Stimulated activated CD8-positive, alpha-beta memory T cell treated with anti-CD3 and anti-CD28 coated beads, Interleukin-7, amount 100 ng/mL, for 4 hours (primary cell): ENCODE measurements around the gene GANAB.
"Not testable (repeated sequence)": the region's sequence is repeated elsewhere in the genome, so short reads cannot be mapped to it uniquely, and the experiment has no call there.

Experiments
- DNase-seq, 2 donors: peaks; one replicate each; pipeline ENCODE4 v3.0.0-alpha.2; 2020; ENCODE audit warnings: low read depth in 2 of 2

GANAB gene

DNA sequence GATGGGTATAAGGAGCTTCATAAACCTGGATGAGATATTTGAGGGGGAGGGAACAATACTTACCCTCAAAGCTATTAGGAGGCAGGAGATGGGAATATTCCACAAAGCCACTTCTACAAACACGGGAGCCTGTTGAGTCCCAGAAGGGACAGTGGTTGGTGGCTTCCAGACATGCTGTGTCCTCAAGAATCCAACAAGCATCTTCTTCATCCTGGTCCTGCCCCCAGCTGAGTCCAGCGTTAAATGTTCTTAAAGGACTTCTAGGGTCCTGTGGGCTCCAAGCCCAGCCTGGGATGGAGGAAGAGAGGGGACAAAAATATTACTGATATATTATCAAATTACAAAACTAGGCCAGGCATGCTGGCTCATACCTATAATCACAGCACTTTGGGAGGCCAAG, 21.0 kb upstream of the GANAB start:
- no peak for DNase-seq

DNA sequence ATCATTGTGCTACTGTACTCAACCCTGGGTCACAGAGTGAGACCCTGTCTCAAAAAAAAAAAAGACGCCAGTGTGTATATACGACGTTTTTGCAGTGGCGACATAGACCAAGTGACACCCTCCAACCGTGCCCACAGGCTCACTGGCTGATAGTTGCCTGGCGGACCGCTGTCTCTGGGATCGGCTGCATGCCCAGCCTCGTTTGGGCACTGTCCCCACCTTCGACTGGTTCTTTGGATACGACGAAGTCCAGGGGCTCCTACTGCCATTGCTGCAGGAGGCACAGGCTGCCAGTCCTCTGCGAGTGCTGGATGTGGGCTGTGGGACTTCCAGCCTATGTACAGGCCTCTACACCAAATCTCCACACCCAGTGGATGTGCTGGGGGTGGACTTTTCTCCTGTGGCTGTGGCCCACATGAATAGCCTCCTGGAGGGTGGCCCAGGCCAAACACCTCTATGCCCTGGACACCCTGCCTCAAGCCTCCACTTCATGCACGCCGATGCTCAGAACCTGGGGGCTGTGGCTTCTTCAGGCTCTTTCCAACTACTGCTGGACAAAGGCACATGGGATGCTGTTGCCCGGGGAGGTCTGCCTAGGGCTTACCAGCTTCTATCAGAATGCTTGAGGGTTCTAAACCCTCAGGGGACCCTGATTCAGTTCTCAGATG, 20.0 kb upstream of the GANAB start:
- DNase-seq, result no peak

DNA sequence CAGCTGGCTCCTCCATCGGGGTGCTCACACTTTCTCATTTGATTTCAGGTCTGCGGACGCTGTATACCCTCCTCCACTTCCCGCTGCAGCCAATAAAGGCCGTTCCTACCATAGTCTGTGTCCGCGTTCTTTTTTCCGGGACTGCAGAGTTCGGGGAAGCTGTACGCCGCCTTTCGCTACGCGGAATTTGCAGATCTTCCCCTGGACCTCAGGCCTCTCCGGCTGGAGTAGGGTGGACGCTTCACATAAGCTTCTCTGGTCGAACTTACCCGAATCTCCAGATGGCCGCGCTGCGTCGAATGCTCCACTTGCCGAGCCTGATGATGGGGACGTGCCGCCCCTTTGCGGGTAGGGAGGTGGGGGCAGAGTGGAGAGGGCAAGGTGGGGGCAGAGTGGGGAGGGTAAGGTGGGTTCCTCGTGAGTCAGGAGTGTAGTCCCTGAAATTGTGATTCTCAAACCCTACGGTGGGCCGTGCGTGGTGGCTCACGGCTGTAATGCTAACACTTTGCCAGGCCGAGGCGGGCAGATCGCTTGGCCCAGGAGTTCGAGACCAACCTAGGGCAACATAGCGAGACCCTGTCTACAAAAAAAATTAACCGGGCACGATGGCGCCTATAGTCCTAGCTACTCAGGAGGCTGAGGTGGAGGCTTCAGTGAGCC, 19.3 kb upstream of the GANAB start:
- peak; percentile 68 to 78 for DNase-seq

DNA sequence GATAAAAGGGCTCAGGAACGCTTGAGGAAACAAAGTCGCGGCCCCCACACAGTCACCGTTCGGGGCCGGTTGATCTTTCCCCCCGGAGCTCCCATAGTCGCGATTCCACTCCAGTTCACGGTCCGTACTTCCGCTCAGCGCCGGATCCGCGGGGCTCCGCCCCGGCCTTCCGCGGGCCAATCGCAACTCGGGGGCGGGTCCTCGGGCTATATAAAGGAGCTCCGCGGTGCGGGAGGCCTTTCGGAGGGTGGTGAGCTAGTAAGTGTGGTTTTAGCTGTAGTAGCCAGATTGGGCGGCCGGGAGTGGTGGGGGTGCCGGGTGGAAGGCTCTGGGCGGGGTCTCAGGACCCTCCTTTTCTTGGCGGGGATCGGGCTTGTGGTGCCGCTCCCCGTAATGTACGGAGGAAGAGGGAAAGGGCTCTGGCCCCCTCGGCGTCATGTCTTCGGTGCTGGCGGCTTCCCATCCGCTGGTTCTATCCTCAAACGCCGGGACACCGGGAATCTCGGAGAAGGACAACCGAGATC, 18.7 kb upstream of the GANAB start, which contains the start of the genes C11orf98 and CSKMT:
C11orf98 (minus strand) TSS at position 136 of the 524 bp plus-strand sequence; CDS start at position 95, 41 bp downstream.
CSKMT (plus strand) TSS at position 238 of the 524 bp plus-strand sequence. CDS start 568 bp downstream, outside the sequence.
- peak; percentile 92 to 93 for DNase-seq

DNA sequence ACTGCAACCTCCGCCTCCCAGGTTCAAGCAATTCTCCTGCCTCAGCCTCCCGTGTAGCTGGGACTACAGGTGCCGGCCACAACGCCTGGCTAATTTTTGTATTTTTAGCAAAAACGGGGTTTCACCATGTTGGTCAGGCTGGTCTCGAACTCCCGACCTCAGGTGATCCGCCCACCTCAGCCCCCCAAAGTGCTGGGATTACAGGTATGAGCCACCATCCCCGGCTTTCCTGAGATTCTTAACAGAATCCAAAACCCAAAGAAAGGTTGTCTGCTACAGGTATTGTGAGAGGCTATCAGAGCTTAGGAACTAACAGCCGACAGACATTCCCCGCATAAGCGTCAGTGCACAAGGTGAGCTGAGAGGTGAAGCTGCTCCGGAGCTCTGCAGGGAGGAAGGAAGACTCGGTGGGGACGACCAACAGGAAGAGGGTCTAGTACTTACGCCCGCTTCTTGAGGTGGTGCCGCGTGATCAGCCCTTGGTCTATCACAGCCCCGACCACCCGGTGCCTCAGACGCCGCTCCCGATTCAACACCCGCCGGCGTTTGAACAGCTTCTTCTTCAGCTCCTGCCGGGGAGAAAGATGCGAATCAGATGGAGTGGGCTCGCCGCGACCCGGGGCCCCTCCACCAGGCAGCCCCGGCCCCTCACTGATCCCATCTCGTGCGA, 18.1 kb upstream of the GANAB start:
- DNase-seq, result peak in 1 of 2 donors; percentile 29

DNA sequence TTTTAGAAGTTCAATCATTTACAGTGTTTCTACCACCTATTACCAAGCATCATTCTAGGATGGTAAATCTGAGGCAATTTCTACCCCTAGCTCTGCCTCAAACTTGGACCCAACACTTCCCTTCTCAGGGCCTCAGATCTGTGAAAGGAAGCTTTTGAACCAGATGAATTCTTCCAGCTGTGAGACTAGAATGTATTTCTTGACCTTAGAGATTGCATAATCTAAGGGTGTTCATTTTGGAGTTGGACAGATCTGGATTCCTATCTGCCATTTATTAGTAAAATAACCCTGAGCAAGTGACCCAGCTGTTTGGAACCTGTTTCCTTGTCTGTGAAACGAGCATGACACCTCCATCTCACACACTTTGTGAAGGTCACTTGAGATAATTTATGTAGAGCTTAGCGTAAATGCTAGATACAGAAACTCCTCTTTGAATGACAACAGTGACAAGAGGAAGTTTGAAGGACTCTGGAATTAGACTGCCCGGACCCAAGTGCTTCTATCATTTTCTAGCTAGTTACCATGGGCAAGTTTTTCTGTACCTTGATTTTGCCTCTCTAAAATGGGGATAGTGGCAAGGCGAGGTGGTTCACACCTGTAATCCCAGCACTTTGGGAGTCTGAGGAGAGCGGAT, 10.5 kb upstream of the GANAB start:
- no peak for DNase-seq

DNA sequence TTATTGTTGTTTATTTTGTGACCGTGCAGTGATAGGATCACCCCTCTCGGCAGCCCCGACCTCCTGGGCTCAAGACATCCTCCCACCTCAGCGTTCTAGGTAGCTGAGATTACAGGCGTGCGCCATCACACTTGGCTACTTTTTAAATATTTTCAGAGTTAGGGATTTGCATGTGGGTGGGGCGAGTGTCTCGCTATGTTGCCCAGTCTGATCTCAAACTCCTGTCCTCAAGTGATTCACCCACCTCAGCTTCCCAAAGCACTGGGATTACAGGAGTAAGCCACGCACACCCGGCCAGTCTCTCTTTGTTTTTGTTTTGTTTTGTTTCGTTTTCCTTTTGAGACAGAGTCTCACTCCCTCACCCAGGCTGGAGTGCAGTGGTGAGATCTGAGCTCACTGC, 7.9 kb upstream of the GANAB start:
- no peak for DNase-seq

DNA sequence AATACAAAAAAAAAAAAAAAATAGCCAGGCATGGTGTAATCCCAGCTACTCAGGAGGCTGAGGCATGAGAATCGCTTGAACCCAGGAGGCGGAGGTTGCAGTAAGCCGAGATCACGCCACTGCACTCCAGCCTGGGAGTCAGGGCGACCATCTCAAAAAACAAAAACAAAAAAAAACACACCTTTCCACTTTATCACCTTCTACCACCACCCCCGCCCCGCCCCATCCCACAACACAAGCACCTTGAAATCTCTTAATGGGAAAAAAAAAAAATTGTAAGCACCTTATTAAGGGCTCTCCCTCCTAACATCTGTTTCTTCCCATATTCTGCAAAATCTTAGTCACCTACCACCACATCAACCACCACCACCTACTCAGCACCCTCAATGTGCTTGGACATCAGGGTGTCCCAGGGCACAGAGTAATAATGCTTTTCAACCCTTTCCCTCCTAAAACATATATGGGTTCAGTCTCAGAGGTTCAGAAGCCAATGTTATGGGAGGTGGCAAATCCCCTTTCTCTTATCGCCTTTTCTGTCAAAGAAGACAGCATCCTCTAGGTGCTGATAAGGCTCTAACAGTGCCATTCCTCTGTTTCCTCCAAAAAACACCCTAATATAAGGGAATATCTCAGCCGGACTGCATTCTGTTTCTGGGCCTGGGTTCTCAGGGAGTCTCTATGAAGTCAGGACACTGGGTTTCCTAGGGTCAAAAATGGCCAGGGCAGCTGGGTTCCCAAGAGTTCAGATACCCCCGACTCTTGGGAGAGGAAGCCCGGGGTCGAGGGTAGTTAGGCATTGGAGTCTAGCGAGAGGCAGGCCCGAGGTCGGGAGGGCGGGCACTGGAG, 6.0 kb upstream of the GANAB start:
- DNase-seq, result no peak

DNA sequence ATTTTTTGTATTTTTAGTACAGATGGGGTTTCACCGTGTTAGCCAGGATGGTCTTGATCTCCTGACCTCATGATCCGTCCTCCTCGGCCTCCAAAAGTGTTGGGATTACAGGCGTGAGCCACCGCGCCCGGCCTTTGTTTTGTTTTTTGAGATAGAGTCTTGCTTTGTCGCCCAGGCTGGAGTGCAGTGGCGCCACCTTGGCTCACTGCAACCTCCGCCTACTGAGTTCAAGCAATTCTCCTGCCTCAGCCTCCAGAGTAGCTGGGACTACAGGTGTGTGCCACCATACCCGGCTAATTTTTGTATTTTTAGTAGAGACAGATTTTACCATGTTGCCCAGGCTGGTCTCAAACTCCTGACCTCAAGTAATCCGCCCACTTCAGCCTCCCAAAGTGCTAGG, 3.9 kb upstream of the GANAB start:
- not testable (repeated sequence) for DNase-seq

DNA sequence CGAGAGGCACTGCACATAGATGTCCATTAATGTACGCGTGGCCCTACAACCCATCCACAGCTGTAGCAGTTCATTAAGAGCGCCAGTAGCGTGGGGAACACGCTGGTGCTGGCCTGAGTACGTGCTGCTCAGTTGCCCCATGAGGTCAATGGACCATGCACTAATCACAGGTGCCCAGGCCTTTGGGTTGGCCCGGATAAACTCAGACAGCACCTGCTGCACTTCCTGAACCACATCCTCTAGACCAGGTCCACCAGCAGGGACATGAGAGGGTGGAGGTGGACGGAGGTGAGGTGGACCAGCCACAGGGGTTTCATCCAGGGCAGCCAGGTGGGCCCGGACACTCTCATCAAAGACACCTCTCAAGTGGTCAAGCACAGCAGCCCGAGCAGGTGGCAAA, 3.1 kb upstream of the GANAB start:
- DNase-seq, result no peak

DNA sequence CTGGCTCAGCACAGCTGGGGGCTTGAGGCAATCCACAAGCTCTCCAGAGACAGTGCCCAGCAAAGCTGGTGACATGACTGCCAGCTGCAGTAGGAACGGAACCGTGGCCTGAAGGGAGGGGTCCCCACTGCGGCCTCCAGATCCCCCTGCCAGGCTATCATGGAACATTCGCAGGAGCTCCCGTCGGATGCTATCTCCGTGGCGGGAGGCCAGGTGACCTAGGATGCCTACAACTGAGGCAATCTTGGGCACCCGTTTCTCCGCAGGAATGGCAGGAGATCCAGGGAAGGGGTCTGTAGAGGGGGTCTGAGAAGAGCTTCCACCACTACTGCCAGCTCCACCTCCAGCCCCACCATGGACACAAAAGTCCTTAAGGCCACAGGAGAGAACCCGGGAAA, 2.6 kb upstream of the GANAB start:
- no peak for DNase-seq

DNA sequence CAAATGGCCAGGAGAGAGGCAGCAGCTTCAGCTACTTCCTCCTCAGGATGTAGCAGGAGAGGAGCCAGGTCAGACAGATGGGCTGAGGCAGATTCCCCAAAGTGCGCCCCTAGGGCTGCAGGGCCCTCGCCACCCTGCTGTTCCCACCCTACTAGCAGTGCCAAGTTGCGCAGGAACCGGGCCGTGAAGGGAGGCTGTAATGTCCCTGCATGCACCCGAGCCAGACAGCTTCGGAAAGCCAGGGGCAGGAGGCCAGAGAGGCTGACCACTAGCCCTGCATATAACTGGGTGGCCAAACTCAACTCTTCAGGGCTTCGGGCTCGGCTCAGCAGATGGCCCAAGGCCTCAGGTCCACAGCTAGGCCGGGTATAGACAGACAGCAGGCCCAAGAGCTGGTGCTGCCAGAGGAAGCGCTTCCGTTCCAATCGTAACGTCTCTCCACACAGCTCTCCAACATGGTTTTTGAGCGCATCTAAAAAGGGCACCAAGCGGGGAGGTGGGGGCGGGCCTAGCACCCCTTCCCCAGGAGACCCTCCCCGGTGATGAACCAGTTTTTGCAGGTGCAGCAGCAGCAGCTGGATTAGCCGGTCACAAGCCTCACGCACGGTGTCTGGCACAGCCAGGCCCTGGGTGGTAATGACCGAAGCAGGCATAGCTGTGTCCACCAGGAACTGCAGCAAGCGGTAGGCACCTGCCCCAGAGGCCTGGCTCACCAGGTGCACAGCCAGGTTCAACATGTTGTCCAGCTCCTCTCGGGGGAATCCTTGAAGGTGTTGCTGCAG, 2.0 kb upstream of the GANAB start:
- DNase-seq, result no peak

DNA sequence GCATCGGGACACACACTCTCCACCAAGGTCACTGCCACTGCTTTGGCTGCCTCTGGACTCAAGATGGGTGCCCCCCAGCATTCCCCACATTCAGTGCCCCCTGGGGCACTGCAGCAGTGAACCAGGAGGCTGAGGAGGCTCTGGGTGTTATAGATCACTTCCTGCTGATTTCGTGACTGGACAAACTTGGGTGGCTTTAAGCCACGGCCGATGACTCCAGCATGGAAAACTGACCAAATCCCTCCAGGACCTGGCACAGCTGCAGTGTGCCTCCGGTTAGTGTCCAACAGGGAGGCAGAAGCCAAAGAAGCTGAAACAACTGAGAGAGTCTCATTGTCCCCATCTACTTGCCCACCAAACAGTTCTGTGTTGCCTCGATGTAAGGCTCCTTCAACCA, 1.2 kb upstream of the GANAB start:
- no peak for DNase-seq

DNA sequence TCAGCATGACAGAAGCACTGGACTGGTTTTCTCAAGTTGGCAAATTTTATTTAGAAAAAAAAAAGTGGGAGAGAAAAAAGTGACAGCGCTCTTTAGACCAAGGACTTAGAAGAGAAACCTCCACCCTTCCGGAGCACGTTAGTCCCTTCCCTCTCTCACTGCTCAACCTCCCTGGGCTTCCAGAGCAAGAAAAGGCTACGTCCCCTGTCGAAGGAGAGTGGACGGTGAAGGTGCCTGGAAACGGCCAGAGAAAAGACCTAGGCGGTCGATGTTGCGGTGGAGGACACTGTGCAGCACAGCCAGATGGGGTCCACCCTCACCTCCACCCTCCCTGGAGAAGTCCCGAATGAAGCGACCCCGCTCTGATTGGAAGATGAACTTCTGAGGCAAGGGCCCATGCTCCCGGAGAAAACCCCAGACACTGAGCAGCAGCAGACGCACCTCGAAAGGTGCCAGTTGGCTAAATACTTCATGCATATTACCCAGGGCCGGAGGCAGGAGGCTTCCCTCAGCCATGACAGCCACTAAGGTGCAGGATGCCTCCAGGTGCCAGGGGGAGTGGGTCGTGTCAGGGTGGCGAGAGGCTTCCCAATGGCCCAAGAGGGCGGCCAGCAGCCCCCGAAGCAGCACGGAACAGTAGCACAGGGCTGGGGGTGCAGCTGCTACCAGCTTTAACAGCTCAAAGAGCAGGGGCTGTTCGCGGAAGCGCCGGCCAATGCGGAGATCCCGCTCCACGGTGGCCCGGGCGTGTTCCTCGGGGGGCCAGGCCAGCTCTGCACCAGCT, 604 bp upstream of the GANAB start:
- DNase-seq, result no peak

DNA sequence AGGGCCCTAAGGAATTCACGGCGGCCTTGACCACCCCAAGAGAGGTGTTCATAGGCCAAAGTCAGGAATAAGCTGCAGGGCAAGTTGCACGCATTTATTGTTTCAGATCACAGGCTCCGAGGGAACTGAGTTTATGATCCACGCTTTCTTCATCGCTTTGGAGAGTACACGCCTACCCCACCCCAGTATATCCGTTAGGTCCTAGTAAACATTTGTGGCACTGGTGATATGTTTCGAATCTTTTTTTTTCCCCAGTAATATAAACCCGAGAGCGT, 805 bp downstream of the GANAB start:
- no peak for DNase-seq

DNA sequence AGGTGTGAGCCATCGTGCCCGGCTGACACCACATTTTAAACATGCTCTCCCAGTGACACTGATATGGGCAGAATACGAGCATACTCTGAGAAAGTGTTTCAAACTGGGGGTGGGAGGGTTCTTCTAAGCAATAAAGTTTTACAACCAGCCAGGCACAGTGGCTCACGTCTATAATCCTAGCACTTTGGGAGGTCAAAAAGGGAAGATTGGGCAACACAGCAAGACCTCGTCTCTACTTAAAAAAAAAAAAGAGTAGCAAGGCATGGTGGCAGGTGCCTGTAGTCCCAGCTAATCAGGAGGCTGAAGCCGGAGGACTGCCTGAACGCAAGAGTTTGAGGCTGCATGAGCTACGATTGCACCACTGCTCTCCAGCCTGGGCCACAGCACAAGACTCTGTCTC, 2.2 kb downstream of the GANAB start:
- no peak for DNase-seq

DNA sequence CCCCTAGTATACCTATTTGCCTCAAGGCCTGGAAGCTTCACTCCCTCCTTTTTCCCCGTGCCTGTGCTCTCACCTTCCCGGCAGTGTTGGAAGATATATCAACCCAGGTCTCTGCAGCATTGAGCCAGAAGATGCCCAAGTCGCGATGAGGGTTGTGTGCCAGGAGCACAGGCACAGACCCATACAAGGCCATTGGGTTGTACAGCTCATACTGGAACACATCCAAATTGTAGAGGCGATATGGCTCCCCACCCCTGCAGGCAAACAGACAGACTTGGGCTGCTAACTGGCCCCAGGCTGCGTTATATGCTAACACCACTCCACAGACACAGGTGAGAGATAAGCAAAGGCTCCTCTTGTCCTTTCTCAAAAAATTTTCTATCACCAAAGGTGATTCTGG, 13.9 kb downstream of the GANAB start:
- DNase-seq, result no peak

DNA sequence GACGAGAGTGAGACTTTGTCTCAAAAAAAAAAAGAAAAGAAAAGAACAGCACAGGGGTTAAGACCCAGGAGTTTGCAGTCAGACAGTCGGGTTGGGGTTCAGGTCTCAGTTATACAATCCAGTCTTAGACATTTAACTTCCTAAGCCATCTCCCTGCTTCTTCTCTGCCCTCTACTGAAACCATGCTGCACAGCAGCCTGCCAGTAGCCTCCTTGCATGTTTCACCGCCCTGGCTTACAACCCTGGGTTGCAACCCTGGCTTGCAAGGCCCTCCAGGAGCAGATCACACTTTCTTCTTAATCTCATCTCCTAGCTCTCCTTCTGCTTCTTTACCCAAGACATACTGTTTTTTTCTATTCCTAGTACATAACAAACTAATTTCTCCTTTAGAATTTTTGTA, 18.7 kb downstream of the GANAB start:
- DNase-seq, result no peak

DNA sequence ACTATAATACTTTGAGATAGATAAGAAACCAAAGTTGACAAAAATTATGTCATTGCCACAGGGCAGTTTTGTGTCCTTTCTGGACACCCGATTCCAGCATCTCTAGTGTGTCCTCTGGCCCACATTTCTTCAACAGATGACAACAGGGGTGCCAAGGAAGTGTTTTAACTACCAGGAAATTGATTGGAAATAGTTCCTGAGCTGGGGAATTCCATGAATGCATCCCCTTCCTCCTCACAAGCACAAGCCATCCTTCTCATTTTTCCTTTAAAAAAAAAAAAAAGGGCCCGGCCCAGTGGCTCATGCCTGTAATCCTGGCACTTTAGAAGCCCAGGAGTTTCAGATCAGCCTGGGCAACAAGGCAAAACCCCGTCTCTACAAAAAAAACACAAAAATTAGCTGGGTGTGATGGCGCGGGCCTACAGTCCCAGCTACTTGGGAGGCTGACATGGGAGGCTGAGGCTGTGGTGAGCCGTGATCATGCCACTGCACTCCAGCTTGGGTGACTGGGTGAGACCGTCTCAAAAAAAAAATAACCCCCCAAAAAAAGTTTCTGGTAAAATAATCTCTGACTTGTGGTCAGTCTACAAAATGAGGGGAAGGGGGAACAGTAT, 23.8 kb downstream of the GANAB start:
- DNase-seq, result no peak
